Panc1 (cell line): ENCODE measurements around the gene MAST4.

ENCODE experiments used
- POLR2AphosphoS5 ChIP-seq: IDR thresholded peaks from 2 replicates; pipeline ENCODE4 v1.6.1; 2012; ENCODE audit warnings: mild to moderate bottlenecking, low read depth, low read length, moderate library complexity
- TF ChIP-seq, protein P1 (sequence below): fragments of 450-650 bp; IDR thresholded peaks from 2 replicates; pipeline ENCODE4 v1.5.1; 2017; ENCODE audit warnings: mild to moderate bottlenecking

DNA sequence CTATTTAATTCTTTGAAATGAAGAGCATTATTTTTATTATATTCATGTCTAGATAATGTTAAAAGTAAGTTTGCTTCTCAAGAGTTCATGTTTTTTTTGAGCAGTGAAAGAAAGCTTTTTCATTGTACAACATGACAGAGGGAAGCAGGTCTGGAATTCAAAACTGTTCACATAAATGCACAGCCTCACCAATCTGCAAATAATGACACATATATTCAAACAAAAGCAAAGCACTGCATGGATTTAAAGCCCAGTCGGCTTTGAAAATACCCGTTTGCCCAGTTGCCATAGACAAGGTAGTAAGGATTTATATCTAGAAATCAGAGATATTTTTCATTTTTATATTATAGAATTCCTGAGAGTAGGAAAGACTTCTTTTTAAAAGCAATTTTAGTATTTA is 398.6 kb downstream of the MAST4 start:
- no peak for TF ChIP-seq POLR2AphosphoS5
- TF ChIP-seq, protein P1, sequence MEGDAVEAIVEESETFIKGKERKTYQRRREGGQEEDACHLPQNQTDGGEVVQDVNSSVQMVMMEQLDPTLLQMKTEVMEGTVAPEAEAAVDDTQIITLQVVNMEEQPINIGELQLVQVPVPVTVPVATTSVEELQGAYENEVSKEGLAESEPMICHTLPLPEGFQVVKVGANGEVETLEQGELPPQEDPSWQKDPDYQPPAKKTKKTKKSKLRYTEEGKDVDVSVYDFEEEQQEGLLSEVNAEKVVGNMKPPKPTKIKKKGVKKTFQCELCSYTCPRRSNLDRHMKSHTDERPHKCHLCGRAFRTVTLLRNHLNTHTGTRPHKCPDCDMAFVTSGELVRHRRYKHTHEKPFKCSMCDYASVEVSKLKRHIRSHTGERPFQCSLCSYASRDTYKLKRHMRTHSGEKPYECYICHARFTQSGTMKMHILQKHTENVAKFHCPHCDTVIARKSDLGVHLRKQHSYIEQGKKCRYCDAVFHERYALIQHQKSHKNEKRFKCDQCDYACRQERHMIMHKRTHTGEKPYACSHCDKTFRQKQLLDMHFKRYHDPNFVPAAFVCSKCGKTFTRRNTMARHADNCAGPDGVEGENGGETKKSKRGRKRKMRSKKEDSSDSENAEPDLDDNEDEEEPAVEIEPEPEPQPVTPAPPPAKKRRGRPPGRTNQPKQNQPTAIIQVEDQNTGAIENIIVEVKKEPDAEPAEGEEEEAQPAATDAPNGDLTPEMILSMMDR = no peak
